HUES6 (cell line): ENCODE measurements around the gene COLGALT1.

Experiments
- H3K27ac ChIP-seq: 2 replicates; pipeline ENCODE4 v1.7.0; 2013; ENCODE audit warnings: low read depth, mild to moderate bottlenecking, low read length, inconsistent platforms
- H3K27me3 ChIP-seq: 2 replicates; pipeline ENCODE4 v1.6.1; 2013; ENCODE audit warnings: low read length; ENCODE audit not compliant: control insufficient read depth, insufficient read depth
- H3K36me3 ChIP-seq: 2 replicates; pipeline ENCODE4 v1.6.1; 2013; ENCODE audit warnings: low read length; ENCODE audit not compliant: control insufficient read depth, insufficient read depth
- H3K4me1 ChIP-seq: 2 replicates; pipeline ENCODE4 v1.6.1; 2013; ENCODE audit warnings: low read length; ENCODE audit not compliant: control insufficient read depth, insufficient read depth
- H3K4me3 ChIP-seq: 2 replicates; pipeline ENCODE4 v1.5.1; 2013; ENCODE audit warnings: low read depth, low read length
- H3K9ac ChIP-seq: one replicate; pipeline ENCODE4 v1.6.1; 2013; ENCODE audit warnings: mild to moderate bottlenecking, low read length
- H3K9me3 ChIP-seq: 2 replicates; pipeline ENCODE4 v1.6.1; 2013; ENCODE audit warnings: low read depth, low read length; ENCODE audit not compliant: control insufficient read depth, insufficient read depth

COLGALT1 gene

GRCh38 chr19:17532557-17532956 lies 22.9 kb upstream of the COLGALT1 start:
- H3K36me3 ChIP-seq: no peaks in the 10 kb centered on the region
- H3K27me3 ChIP-seq: no peaks in the 10 kb centered on the region; the same call in 1 of the 2 replicates

DNA sequence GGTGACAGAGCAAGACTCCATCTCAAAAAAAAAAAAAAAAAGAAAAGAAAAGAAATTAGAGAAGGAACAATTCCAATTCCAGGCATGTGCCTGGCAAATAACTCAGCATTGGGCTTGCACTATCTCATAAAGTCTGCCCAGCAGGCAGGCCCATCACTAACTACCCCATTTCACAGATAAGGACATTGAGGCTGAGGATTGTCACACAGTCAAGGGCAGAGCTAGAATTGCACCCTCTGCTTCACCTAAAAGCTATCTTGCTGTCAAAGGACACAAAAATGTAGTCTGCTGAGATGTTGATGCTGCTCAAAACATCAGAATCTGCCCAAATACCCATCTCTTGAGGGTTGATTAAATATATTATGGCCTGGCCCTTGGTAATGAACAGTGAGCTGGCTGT lies 20.7 kb upstream of the COLGALT1 start:
- Histone ChIP-seq H3K36me3 (no peaks in the 10 kb centered on the region), H3K4me3 (no peak overlapping the region), H3K4me1 (peaks cover 11% of the 10 kb centered on the region), H3K27ac (no peak overlapping the region), H3K9me3 (no peaks in the 10 kb centered on the region), H3K9ac (no peak overlapping the region), H3K27me3 (peaks cover 9% of the 10 kb centered on the region)

More at GRCh38 chr19:17532557-17532956, 22.9 kb upstream of the COLGALT1 start:
- Histone ChIP-seq H3K27ac (no peak overlapping the region), H3K4me1 (peaks cover 11% of the 10 kb centered on the region), H3K9ac (no peak overlapping the region), H3K9me3 (0 out of 2 replicates have a peak, but pooled peaks cover 2% of the 10 kb centered on the region), H3K4me3 (no peak overlapping the region)

GRCh38 chr19:17536955-17537354 lies 18.5 kb upstream of the COLGALT1 start:
- H3K27me3 ChIP-seq: peaks cover 9% of the 10 kb centered on the region
- H3K4me1 ChIP-seq: no peaks in the 10 kb centered on the region
- no peak overlapping the region for H3K9ac ChIP-seq
- no peak overlapping the region for H3K4me3 ChIP-seq
- H3K36me3 ChIP-seq: no peaks in the 10 kb centered on the region
- H3K9me3 ChIP-seq: no peaks in the 10 kb centered on the region
- H3K27ac ChIP-seq: no peak overlapping the region

DNA sequence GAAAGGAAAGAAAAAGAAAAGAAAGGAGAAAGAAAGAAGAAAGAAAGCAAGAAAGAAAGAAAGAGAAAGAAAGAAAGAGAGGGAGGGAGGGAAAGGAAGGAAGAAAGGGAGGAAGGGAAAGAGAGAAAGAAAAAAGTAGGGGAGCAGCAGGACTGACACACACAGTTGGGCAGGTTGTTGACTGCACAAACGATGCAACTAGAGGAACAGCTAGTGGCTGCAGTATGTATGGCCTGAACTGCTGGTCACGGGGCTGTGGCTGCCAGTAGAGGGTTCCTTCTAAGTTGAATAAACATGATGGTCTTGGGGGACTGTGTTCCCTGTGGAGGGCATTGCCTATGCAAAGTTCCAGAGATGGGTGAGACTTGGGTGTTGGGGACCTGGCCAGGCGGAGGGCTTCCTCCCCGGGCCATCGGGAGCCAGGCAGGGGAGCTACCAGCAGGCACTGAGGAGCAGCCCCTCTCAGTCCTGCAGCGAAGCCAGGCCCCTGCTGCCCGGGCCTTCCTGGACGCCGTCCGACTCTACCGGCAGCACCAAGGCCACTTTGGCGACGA lies 16.7 kb upstream of the COLGALT1 start:
- Histone ChIP-seq H3K4me3 (peak overlapping the region; percentile 64), H3K27me3 (peaks cover 9% of the 10 kb centered on the region), H3K36me3 (no peaks in the 10 kb centered on the region), H3K4me1 (no peaks in the 10 kb centered on the region), H3K27ac (no peak overlapping the region), H3K9ac (peak overlapping the region; percentile 8), H3K9me3 (no peaks in the 10 kb centered on the region)

DNA sequence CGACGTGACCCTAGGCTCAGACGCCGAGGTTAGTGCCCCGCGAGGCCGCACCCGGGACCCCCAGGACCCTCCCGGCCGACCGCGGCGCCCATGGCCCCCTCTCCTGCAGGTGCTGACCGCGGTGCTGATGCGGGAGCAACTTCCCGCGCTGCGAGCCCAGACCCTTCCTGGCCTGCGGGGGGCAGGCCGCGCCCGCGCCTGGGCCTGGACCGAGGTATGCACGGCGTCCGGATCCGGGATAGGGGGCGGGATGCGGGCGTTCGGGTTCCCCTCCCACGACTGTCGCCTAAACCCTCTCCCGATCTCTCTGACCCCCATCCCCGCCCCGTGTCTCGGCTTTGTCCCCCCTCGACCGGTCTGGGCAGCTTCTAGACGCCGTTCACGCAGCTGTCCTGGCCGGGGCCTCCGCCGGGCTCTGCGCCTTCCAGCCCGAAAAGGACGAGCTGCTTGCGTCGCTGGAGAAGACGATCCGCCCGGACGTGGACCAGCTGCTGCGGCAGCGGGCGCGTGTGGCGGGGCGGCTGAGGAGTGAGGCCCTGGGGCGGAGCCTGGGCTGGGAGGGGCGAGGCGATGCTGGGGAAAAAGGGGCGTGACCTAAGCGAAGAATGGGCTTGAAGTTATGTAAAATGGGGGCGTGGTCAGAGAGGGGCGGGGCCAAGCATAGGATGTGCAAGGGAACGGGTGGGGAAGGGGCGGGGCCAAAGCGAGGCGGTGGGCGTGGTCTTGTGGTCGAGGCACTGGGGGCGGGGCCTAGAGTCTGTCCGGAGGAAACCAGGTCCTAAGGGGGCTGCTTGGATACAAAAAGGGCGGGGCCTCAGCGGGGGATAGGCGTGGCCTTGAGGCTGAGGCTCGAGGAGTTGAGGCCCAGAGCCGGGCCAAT lies 16.0 kb upstream of the COLGALT1 start:
- H3K27ac ChIP-seq: no peak overlapping the region

GRCh38 chr19:17540174-17540573 lies 15.3 kb upstream of the COLGALT1 start:
- Histone ChIP-seq H3K9ac (no peak overlapping the region), H3K4me1 (no peaks in the 10 kb centered on the region), H3K36me3 (no peaks in the 10 kb centered on the region), H3K9me3 (no peaks in the 10 kb centered on the region), H3K27me3 (peaks cover 9% of the 10 kb centered on the region), H3K27ac (no peak overlapping the region), H3K4me3 (no peak overlapping the region)

More for the DNA sequence above, 16.0 kb upstream of the COLGALT1 start:
- Histone ChIP-seq H3K9me3 (no peaks in the 10 kb centered on the region), H3K4me3 (peak overlapping the region; percentile 64), H3K9ac (peak overlapping the region; percentile 8), H3K36me3 (no peaks in the 10 kb centered on the region), H3K27me3 (peaks cover 9% of the 10 kb centered on the region), H3K4me1 (no peaks in the 10 kb centered on the region)

GRCh38 chr19:17541184-17541759 lies 14.2 kb upstream of the COLGALT1 start:
- H3K4me3 ChIP-seq: no peak overlapping the region
- no peaks in the 10 kb centered on the region for H3K9me3 ChIP-seq
- no peaks in the 10 kb centered on the region; the same call in 1 of the 2 replicates for H3K4me1 ChIP-seq
- H3K36me3 ChIP-seq: no peaks in the 10 kb centered on the region
- no peak overlapping the region for H3K27ac ChIP-seq
- H3K9ac ChIP-seq: no peak overlapping the region
- H3K27me3 ChIP-seq: peaks cover 9% of the 10 kb centered on the region

- Histone ChIP-seq H3K9ac (no peak overlapping the region), H3K27ac (no peak overlapping the region)
These were observed 13.4 kb upstream of the COLGALT1 start for GRCh38 chr19:17542042-17542441.

GRCh38 chr19:17542793-17543582 lies 12.5 kb upstream of the COLGALT1 start:
- no peak overlapping the region for H3K9ac ChIP-seq
- peaks cover 9% of the 10 kb centered on the region for H3K27me3 ChIP-seq
- H3K36me3 ChIP-seq: no peaks in the 10 kb centered on the region
- no peaks in the 10 kb centered on the region; the same call in 1 of the 2 replicates for H3K4me1 ChIP-seq
- no peak overlapping the region for H3K4me3 ChIP-seq
- H3K9me3 ChIP-seq: no peaks in the 10 kb centered on the region
- no peak overlapping the region for H3K27ac ChIP-seq

More at GRCh38 chr19:17542042-17542441, 13.4 kb upstream of the COLGALT1 start:
- H3K36me3 ChIP-seq: no peaks in the 10 kb centered on the region
- peaks cover 9% of the 10 kb centered on the region for H3K27me3 ChIP-seq
- H3K4me3 ChIP-seq: no peak overlapping the region
- no peaks in the 10 kb centered on the region; the same call in 1 of the 2 replicates for H3K4me1 ChIP-seq
- no peaks in the 10 kb centered on the region for H3K9me3 ChIP-seq

DNA sequence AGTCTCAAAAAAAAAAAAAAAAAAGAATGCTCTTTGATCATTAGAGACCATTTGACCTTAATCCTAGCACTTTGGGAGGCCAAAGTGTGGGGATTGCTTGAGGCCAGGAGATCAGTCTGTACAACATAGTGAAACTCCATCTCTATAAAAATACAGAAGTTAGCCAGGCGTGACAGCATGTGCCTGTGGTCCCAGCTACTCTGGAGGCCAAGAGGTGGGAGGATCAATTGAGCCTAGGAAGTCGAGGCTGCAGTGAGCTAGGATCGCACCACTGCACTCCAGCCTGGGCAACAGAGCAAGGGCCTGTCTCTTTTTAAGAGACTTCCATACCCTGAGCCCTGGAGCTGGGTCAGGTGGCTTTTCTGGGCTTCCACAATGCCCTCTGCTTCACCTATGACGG lies 11.5 kb upstream of the COLGALT1 start:
- Histone ChIP-seq H3K4me3 (no peak overlapping the region), H3K9me3 (peaks cover under 1% of the 10 kb centered on the region; the same call in 1 of the 2 replicates), H3K36me3 (no peaks in the 10 kb centered on the region), H3K4me1 (no peaks in the 10 kb centered on the region; the same call in 1 of the 2 replicates), H3K9ac (no peak overlapping the region), H3K27ac (no peak overlapping the region), H3K27me3 (peaks cover under 1% of the 10 kb centered on the region; the same call in 1 of the 2 replicates)
